ENCODE data around the gene HYCC1. TPM values are rescaled to one million over a fixed set of nuclear protein-coding genes. Genes with fewer than 3 reads are reported as not detected.

Gene HYCC1
- total and polyA plus RNA-seq, 8 donors = 3.8 to 15.5 (median 9.1) TPM

GRCh38 chr7:23011222-23011924, 2.6 kb downstream of the HYCC1 start:
- ATAC-seq (no peak), DNase-seq (no peak), FAIRE-seq (no peak)
- H3K27me3 ChIP-seq = no peaks in the 10 kb centered on the region
- peaks cover 0 to 11% (median 5%) of the 10 kb centered on the region in 3 donors for H3K4me1 ChIP-seq
- H3K9me3 ChIP-seq = no peaks in the 10 kb centered on the region
- no peaks in the 10 kb centered on the region for H3K36me3 ChIP-seq
- intact Hi-C loops (cut with DNase I) = no loop called here
- 68 to 79% methylated on average over 3 of the region's 3 CpGs for whole genome bisulfite sequencing, 2 donors
- no peak overlapping the region for H3K27ac ChIP-seq
- no peak for TF ChIP-seq CTCF (IDR thresholded peaks at IDR 0.05)
- no peak overlapping the region for H3K4me3 ChIP-seq

GRCh38 chr7:23009303-23009702, 4.6 kb downstream of the HYCC1 start:
- FAIRE-seq (no peak), ATAC-seq (no peak), DNase-seq (no peak)
- no peak for TF ChIP-seq CTCF (IDR thresholded peaks at IDR 0.05)
- Histone ChIP-seq H3K36me3 (no peaks in the 10 kb centered on the region), H3K27ac (no peak overlapping the region), H3K27me3 (no peaks in the 10 kb centered on the region), H3K4me3 (no peak overlapping the region), H3K4me1 (peaks cover 0 to 11% (median 5%) of the 10 kb centered on the region in 3 donors), H3K9me3 (no peaks in the 10 kb centered on the region)
- intact Hi-C loops (cut with DNase I) = no loop called here

GRCh38 chr7:23004247-23004520, 9.7 kb downstream of the HYCC1 start:
- no peak for DNase-seq
- no peak for ATAC-seq
- Histone ChIP-seq H3K27ac (no peak overlapping the region), H3K27me3 (no peaks in the 10 kb centered on the region), H3K4me1 (no peaks in the 10 kb centered on the region), H3K4me3 (no peak overlapping the region), H3K9me3 (no peaks in the 10 kb centered on the region), H3K36me3 (no peaks in the 10 kb centered on the region)
- intact Hi-C loops (cut with DNase I) = no loop called here
- TF ChIP-seq CTCF (IDR thresholded peaks at IDR 0.05) = no peak
- FAIRE-seq = no peak

GRCh38 chr7:23003505-23004246, 10.3 kb downstream of the HYCC1 start:
- no peak for FAIRE-seq
- intact Hi-C loops (cut with DNase I) = no loop called here
- no peaks in the 10 kb centered on the region for H3K27me3 ChIP-seq
- no peak overlapping the region for H3K4me3 ChIP-seq
- no peaks in the 10 kb centered on the region for H3K4me1 ChIP-seq
- ATAC-seq = no peak
- no peaks in the 10 kb centered on the region for H3K36me3 ChIP-seq
- no peaks in the 10 kb centered on the region for H3K9me3 ChIP-seq
- no peak for DNase-seq
- H3K27ac ChIP-seq = no peak overlapping the region
- TF ChIP-seq CTCF (IDR thresholded peaks at IDR 0.05) = no peak
- 69 to 77% methylated on average over 2 of the region's 2 CpGs for WGBS, 2 donors

- FAIRE-seq (no peak), ATAC-seq (no peak), DNase-seq (no peak)
- intact Hi-C loops (cut with DNase I) = no loop called here
- TF ChIP-seq CTCF (IDR thresholded peaks at IDR 0.05) = no peak
- H3K4me3 ChIP-seq = no peak overlapping the region
- no peaks in the 10 kb centered on the region for H3K27me3 ChIP-seq
- no peaks in the 10 kb centered on the region for H3K36me3 ChIP-seq
- H3K9me3 ChIP-seq = no peaks in the 10 kb centered on the region
- WGBS, 2 donors = 98 to 100% methylated on average over 2 of the region's 2 CpGs
- H3K4me1 ChIP-seq = no peaks in the 10 kb centered on the region
- H3K27ac ChIP-seq = no peak overlapping the region
These were observed 11.2 kb downstream of the HYCC1 start for GRCh38 chr7:23002698-23003097.
